ENCODE measurements around the gene MCM5. TPM values are rescaled to one million over a fixed set of nuclear protein-coding genes. Genes with fewer than 3 reads are reported as not detected.
"Not testable (repeated sequence)": the region's sequence is repeated elsewhere in the genome, so short reads cannot be mapped to it uniquely, and the experiment has no call there.

Gene MCM5
- total and polyA plus RNA-seq, 2 experiments from 2014 or later: 34.4 to 51.5 TPM

DNA sequence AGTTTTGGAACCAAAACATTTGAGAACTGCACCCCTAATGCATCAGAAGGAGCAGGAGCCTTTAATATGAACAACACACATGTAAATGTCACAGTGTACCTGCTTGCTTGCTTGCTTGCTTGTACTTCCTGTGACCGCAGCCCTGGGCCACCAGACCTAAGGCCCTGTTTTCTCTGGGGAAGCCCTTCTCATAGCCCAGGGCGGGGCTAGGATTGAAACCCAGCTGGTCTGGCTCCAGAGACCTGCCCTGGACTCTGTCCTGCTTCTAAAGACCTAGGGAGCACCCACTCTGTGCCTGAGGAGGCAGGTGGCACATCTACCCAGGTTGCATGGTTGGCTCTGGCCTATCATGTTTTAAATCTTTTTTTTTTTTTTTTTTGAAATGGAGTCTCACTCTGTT is 7.6 kb upstream of the MCM5 start:
- in situ Hi-C loops (cut with MboI): no loop called here
- no peaks in the 10 kb centered on the region for H3K27me3 ChIP-seq (replicated peaks; ENCODE audit: insufficient read depth)
- H4K20me1 ChIP-seq (ENCODE audit: insufficient read depth): no peaks in the 10 kb centered on the region
- TF ChIP-seq EZH2phosphoT487 (IDR thresholded peaks at IDR 0.05; ENCODE audit: insufficient read depth, low read depth) (no peak), EZH2 (IDR thresholded peaks at IDR 0.05; ENCODE audit: insufficient read depth, poor library complexity, severe bottlenecking) (no peak)
- no peak for DNase-seq
- WGBS, 2 experiments (ENCODE audit: low coverage in 1 of 2, low lambda C conversion rate in 2 of 2, missing lambda C conversion rate in 2 of 2): 86 to 100% methylated on average over 1 to 2 of the region's 2 CpGs
- no peaks in the 10 kb centered on the region for H3K79me2 ChIP-seq (ENCODE audit: insufficient read depth)
- peaks cover 82% of the 10 kb centered on the region for H3F3A ChIP-seq (ENCODE audit: insufficient read depth)
- H3K4me1 ChIP-seq (ENCODE audit: insufficient read depth): no peaks in the 10 kb centered on the region
- peaks cover 45% of the 10 kb centered on the region for H3K36me3 ChIP-seq (ENCODE audit: low read depth)
- no peak overlapping the region for H3K9ac ChIP-seq
- H3K9me3 ChIP-seq (ENCODE audit: low read depth): no peaks in the 10 kb centered on the region
- H3K4me3 ChIP-seq: no peak overlapping the region
- no peak overlapping the region for H3K27ac ChIP-seq
- H2AFZ ChIP-seq: no peak overlapping the region
- H3K9me2 ChIP-seq (ENCODE audit: insufficient read depth): no peaks in the 10 kb centered on the region
- no peak overlapping the region for H3K4me2 ChIP-seq (ENCODE audit: unreplicated experiment)

DNA sequence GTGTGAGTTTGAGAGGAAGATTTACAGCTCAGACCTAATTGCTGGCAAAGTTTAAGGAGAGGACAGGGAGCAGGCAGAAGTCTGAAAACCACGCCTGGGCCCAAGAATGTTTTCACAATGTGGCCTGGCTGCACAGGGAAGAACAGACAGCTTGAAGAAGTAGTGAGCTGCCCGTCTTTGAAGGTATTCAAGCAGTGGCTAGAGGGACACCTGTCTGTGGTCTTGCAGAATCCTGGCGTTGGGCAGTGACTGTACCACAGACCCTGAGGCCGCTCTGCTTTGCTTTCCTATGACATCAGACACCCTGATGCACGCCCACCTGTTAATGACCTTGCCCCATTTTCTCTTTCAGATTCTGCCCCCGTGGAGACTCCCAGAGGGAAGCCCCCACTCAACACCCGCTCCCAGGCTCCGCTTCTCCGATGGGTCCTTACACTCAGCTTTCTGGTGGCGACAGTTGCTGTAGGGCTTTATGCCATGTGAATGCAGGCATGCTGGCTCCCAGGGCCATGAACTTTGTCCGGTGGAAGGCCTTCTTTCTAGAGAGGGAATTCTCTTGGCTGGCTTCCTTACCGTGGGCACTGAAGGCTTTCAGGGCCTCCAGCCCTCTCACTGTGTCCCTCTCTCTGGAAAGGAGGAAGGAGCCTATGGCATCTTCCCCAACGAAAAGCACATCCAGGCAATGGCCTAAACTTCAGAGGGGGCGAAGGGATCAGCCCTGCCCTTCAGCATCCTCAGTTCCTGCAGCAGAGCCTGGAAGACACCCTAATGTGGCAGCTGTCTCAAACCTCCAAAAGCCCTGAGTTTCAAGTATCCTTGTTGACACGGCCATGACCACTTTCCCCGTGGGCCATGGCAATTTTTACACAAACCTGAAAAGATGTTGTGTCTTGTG is 6.6 kb upstream of the MCM5 start:
- Histone ChIP-seq H3K79me2 (ENCODE audit: insufficient read depth) (no peaks in the 10 kb centered on the region), H3K4me3 (no peak overlapping the region), H2AFZ (no peak overlapping the region), H3K9me2 (ENCODE audit: insufficient read depth) (no peaks in the 10 kb centered on the region), H3K4me2 (ENCODE audit: unreplicated experiment) (no peak overlapping the region), H3K9ac (no peak overlapping the region), H3K27me3 (replicated peaks; ENCODE audit: insufficient read depth) (no peaks in the 10 kb centered on the region), H4K20me1 (ENCODE audit: insufficient read depth) (no peaks in the 10 kb centered on the region), H3K36me3 (ENCODE audit: low read depth) (peaks cover 36% of the 10 kb centered on the region), H3F3A (ENCODE audit: insufficient read depth) (peaks cover 77% of the 10 kb centered on the region), H3K27ac (no peak overlapping the region), H3K4me1 (ENCODE audit: insufficient read depth) (no peaks in the 10 kb centered on the region), H3K9me3 (ENCODE audit: low read depth) (no peaks in the 10 kb centered on the region)
- in situ Hi-C loops (cut with MboI): no loop called here
- no peak for TF ChIP-seq EZH2 (IDR thresholded peaks at IDR 0.05; ENCODE audit: insufficient read depth, poor library complexity, severe bottlenecking)
- no peak for TF ChIP-seq EZH2phosphoT487 (IDR thresholded peaks at IDR 0.05; ENCODE audit: insufficient read depth, low read depth)
- DNase-seq: no peak
- 74 to 75% methylated on average over 16 of the region's 16 CpGs for WGBS, 2 experiments (ENCODE audit: low coverage in 1 of 2, low lambda C conversion rate in 2 of 2, missing lambda C conversion rate in 2 of 2)

DNA sequence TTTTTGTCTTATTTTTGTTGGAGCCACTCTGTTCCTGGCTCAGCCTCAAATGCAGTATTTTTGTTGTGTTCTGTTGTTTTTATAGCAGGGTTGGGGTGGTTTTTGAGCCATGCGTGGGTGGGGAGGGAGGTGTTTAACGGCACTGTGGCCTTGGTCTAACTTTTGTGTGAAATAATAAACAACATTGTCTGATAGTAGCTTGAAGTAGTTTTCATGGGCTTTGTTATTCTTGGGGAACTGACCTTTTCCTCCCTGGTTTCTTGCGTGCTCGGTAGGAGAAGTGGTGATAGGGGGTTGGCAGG is 6.0 kb upstream of the MCM5 start:
- Histone ChIP-seq H4K20me1 (ENCODE audit: insufficient read depth) (no peaks in the 10 kb centered on the region), H3F3A (ENCODE audit: insufficient read depth) (peaks cover 71% of the 10 kb centered on the region), H3K4me1 (ENCODE audit: insufficient read depth) (no peaks in the 10 kb centered on the region), H3K36me3 (ENCODE audit: low read depth) (peaks cover 32% of the 10 kb centered on the region), H3K4me3 (no peak overlapping the region), H3K9me3 (ENCODE audit: low read depth) (no peaks in the 10 kb centered on the region), H3K27ac (no peak overlapping the region), H3K79me2 (ENCODE audit: insufficient read depth) (no peaks in the 10 kb centered on the region), H2AFZ (no peak overlapping the region), H3K9me2 (ENCODE audit: insufficient read depth) (no peaks in the 10 kb centered on the region), H3K4me2 (ENCODE audit: unreplicated experiment) (no peak overlapping the region), H3K27me3 (replicated peaks; ENCODE audit: insufficient read depth) (no peaks in the 10 kb centered on the region), H3K9ac (no peak overlapping the region)
- in situ Hi-C loops (cut with MboI): no loop called here
- TF ChIP-seq EZH2 (IDR thresholded peaks at IDR 0.05; ENCODE audit: insufficient read depth, poor library complexity, severe bottlenecking) (no peak), EZH2phosphoT487 (IDR thresholded peaks at IDR 0.05; ENCODE audit: insufficient read depth, low read depth) (no peak)
- WGBS, 2 experiments (ENCODE audit: low coverage in 1 of 2, low lambda C conversion rate in 2 of 2, missing lambda C conversion rate in 2 of 2): 52 to 53% methylated on average over 4 of the region's 4 CpGs
- DNase-seq: no peak

DNA sequence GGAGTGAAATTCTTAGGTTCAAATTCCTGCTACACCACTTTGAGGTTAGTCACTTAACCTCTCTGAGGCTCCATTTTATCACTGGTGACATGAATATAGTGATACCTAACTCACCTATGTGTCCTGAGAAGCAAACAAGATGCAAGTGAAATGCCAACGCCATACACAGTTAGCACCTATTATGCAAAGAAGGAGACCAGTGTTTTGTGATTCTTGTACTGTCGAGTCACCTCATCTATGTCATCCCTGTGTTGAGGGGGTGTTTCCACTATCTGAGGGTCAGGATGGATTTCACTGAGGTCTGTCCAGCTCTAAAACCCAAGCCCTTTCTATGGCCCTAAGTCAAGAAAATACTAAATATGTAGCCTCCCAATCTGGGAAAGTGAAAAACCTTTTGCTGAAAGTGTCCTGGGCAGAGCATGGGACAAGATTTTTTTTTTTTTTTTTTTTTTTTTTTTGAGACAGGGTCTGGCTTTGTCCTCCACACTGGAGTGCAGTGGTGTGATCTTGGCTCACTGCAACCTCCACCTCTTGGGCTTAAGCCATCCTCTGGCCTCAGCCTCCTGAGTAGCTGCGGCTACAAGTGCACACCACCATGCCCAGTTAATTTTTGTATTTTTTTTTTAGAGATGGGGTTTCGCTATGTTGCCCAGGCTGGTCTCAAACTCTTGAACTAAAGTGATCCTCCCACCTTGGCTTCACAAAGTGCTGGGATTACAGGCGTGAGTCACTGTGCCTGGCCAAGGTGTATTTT is 5.0 kb upstream of the MCM5 start:
- no peaks in the 10 kb centered on the region for H3K79me2 ChIP-seq (ENCODE audit: insufficient read depth)
- no peak overlapping the region for H3K27ac ChIP-seq
- no peak overlapping the region for H3K9ac ChIP-seq
- WGBS, 2 experiments (ENCODE audit: low coverage in 1 of 2, low lambda C conversion rate in 2 of 2, missing lambda C conversion rate in 2 of 2): 81 to 84% methylated on average over 5 of the region's 5 CpGs
- H3K4me3 ChIP-seq: no peak overlapping the region
- in situ Hi-C loops (cut with MboI): no loop called here
- no peaks in the 10 kb centered on the region for H3K9me3 ChIP-seq (ENCODE audit: low read depth)
- no peaks in the 10 kb centered on the region for H3K9me2 ChIP-seq (ENCODE audit: insufficient read depth)
- H3K4me2 ChIP-seq (ENCODE audit: unreplicated experiment): no peak overlapping the region
- H4K20me1 ChIP-seq (ENCODE audit: insufficient read depth): no peaks in the 10 kb centered on the region
- TF ChIP-seq EZH2 (IDR thresholded peaks at IDR 0.05; ENCODE audit: insufficient read depth, poor library complexity, severe bottlenecking) (no peak), EZH2phosphoT487 (IDR thresholded peaks at IDR 0.05; ENCODE audit: insufficient read depth, low read depth) (no peak)
- H3K4me1 ChIP-seq (ENCODE audit: insufficient read depth): no peaks in the 10 kb centered on the region
- H3K36me3 ChIP-seq (ENCODE audit: low read depth): peaks cover 27% of the 10 kb centered on the region
- peaks cover 63% of the 10 kb centered on the region for H3F3A ChIP-seq (ENCODE audit: insufficient read depth)
- DNase-seq: peak; percentile 43
- no peaks in the 10 kb centered on the region for H3K27me3 ChIP-seq (replicated peaks; ENCODE audit: insufficient read depth)
- H2AFZ ChIP-seq: no peak overlapping the region

DNA sequence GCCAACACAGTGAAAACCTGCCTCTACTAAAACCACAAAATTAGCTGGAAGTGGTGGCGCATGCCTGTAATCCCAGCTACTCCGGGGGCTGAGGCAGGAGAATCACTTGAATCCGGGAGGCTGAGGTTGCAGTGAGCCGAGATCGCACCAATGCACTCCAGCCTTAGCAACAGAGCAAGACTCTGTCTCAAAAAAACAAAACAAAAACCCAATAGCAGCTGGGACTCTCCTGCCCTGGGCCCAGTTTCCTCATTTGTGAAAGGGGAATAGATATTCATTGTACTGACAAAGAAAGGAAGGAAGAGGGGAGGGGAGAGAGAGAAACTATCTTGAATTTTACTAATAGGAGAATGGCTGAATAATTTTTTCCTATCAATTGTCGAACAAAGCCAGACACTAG is 3.3 kb upstream of the MCM5 start:
- DNase-seq; H3K4me2 ChIP-seq (ENCODE audit: unreplicated experiment); H3K79me2 ChIP-seq (ENCODE audit: insufficient read depth); H4K20me1 ChIP-seq (ENCODE audit: insufficient read depth); in situ Hi-C loops (cut with MboI); H3K4me1 ChIP-seq (ENCODE audit: insufficient read depth); H3K27me3 ChIP-seq (replicated peaks; ENCODE audit: insufficient read depth); H3K9me2 ChIP-seq (ENCODE audit: insufficient read depth); H3K4me3 ChIP-seq; H3K9me3 ChIP-seq (ENCODE audit: low read depth); H3K9ac ChIP-seq; H2AFZ ChIP-seq; H3K27ac ChIP-seq: not testable (repeated sequence)
- Histone ChIP-seq H3K36me3 (ENCODE audit: low read depth) (peaks cover 20% of the 10 kb centered on the region), H3F3A (ENCODE audit: insufficient read depth) (peaks cover 50% of the 10 kb centered on the region)
- 78 to 82% methylated on average over 6 of the region's 6 CpGs for WGBS, 2 experiments (ENCODE audit: low coverage in 1 of 2, low lambda C conversion rate in 2 of 2, missing lambda C conversion rate in 2 of 2)
